GM18870 (cell line): ENCODE results near the gene LYRM2.
A peak's percentile ranks its signal among the peaks of the same experiment; 100 is the strongest.

ENCODE experiments used
- ATAC-seq: cut with Tn5 transposase; IDR thresholded peaks from one replicate; pipeline ENCODE4 v1.9.1; 2021; ENCODE audit warnings: moderate library complexity; ENCODE audit not compliant: unreplicated experiment

Gene LYRM2

DNA sequence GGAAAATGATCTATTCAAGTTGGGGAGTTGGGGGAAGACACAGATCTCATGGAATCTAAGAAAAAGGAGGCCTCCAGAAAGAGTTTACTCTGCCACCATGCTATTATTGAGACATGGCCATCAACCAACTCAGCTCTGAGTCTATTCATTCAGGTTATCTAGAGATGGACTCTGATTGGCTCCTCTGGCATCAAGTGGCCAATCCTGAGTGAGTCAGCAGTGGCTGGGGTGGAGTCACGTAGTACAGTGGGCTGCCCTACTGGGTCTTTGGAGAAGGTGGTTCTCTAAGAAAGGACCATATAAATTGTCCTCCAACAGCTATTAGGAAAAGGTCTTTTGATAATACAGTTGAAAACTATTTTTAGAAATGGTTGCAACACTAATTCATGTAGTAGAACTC, 42.1 kb downstream of the LYRM2 start:
- no peak for ATAC-seq

DNA sequence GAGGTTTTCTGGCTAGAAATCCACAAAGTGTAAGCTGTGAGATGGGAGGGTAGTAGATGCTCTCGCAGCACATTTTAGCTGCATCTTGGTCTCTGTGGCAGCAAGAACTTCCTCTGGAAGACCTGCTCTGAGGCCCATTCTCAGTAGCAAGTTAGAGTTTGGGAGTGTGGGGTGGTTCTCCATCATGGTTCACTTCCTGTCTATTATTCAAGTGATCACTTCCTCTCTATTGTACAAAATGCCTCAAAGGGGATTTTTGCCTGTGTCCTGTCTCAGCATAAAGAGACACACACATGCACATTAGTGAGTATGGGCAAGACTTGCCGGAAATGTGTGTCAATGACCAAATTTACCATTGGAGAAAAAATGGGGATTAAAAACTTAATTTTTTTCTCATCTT, 42.5 kb downstream of the LYRM2 start:
- ATAC-seq, result peak; percentile 95

DNA sequence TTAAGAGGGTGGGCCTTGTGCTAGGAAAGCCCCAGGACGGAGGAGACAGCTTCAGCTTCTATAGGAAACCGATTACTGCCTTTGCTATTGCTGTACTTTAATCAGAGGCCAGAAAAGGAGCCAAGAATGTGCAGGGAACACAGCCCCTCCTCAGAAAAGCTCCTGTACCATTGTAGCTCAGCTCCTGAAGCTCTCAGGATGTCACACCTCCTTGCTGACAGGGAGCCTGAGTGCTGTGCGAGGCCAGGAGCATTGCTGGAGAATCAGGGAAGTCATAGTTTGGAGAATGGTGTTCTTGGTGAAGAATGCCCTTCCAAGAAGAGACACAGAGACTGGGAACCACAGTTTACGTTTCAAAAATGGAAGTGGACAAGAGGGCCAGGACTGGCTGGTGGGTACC, 46.8 kb downstream of the LYRM2 start:
- ATAC-seq, result no peak

DNA sequence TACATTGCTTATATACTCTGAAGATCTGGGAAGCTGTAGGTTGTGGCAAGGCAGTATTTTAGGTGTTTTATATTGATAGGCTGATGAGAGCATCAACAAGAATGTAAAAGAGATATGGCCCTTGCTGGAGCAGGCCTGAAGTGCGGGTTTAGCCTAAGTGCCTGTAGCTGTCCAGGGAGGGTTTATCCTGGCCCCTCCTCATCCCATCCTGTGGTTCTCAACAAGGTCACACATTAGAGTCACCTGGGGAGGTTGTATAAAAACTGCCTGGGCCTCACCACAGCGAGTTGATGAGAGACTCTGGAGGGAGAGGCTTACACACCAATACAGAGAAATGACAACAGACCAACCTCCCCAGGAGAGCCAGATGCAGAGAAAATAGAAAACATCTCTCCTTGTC, 48.4 kb downstream of the LYRM2 start:
- ATAC-seq, result no peak

DNA sequence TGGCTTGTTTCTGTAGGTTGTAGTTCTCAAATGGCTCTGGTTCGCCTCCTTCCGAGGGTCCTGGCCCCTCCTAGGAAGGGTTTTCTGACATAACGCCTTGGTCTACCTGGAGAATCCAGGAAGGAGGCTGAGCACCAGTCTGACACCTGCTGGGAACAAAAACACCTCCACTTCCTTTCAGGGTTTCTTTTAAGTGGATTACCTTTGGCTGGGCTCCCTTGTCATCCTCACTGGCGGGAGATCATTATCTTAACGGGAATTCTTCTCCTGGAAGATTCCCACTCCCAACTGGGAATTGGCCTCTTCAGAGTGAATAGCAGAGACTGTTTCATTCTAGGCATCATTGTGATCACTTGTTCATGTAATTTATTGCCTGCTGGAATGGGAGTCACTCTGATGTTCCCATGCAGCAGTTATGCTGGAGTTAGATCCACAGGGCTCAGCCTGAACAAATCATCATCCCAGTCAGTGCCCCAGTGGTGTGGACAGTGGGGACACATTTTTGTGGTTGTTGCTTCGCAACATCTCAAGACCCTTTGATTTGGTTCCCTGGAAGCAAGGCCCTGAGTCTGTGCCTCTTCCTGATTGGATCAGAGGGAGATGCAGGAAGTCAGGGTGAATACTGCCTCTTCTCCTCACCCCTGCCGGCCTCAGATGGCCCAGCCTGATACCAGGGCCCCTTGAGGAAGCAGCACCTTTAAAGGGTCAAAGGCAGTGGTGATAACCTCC, 49.1 kb downstream of the LYRM2 start:
- ATAC-seq, result no peak

DNA sequence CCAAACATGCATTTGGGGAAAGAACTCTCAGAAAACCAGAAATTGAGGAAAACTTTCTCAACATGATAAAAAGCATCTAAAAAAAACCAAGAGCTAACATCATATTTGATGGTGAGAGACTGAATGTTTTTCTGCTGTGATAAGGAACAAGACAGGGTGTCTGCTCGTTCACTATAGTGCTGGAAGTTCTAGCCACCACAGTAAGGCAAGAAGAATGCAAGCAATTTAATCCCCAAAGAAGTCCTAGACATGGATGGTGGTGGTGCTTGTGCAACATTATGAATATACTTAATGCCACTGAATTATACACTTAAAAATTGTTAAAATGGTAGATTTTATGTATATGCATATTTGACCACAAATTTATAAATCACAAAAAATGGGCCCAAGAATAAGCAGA, 53.4 kb downstream of the LYRM2 start:
- ATAC-seq, result no peak

DNA sequence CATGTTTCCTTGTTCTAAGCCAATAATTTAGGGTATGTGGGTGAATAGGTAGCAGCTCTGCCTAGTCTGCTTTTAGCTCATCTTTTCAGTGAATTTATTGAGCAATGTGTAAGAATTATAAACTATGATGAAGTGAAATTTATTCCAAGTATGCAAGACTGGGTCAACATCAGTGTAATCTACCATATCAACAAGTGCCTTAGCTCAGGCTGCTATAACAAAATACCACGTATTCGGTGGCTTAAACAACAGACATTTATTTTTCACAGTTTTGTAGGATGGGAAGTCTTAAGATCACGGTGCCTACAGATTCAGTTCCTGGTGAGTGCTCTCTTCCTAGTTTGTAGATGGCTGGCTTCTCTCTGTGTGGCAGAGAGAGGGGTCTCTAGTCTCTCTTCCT, 54.0 kb downstream of the LYRM2 start:
- no peak for ATAC-seq

DNA sequence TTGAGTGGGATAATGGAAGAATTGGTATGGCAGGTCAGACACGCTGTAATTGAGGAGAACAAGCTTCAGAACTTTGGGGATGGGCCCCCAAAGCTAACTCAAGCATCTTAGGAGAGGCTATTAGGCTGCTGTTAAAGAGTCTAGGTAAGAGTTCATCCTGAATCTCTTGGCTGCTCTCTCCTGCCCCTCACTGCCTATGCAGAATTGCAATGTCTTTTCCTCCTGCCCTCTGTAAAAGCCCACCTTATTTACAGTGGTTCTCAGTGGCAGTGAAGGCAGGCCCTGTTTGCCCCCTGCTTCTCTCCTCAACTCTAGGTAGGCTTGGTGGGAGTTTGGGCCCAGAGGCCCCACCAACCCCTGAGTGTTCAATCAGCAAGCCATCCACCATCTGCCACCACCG, 55.0 kb downstream of the LYRM2 start:
- ATAC-seq, result no peak

DNA sequence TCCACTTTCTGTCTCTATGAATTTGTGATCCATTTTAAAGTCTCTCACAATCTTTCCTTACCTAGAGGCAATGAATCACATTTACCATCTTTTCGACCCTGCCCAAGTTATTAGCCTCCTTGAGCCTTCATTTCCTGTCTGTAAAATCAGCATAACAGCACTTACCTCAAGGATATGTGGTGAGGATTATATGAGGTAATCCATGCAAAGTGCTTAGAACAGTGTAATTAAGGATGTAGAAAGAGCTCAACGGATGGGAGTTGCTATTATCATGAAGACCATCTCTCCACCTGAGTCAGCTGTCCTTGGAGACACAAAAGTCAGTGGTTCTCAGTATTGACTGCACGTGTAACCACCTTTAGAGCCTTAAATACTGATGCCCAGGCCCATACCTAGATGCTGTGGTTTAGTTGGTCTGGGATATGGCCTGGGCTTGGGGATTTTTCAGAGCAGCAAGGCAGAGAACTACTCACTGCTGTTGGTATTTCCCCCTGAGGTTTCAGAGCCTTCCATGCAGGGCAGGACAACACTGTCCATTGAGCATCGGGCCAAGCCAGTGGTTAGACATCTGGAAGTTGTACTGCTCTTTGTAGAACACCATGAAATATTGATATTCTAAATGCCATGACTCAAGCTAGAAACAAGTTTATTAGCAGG, 55.8 kb downstream of the LYRM2 start:
- no peak for ATAC-seq

DNA sequence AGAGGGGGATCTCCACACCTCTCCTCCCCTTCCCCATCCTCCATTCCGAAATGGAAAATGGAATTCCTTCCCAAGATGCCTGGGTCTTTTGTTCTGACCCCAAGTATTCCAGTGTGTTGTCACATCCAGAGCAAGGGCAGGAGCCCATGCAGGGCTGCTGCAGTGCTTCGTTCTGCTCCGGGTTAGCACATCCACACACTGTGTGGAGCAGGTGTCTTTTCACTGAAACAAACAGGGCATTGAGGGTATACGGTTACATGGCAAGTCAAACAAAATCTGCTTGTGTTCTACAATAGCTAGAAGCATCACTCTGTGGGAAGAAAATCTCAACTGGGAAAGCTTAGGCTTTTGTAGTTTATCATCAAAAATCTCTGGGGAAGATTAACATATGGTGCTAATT, 56.9 kb downstream of the LYRM2 start:
- no peak for ATAC-seq

DNA sequence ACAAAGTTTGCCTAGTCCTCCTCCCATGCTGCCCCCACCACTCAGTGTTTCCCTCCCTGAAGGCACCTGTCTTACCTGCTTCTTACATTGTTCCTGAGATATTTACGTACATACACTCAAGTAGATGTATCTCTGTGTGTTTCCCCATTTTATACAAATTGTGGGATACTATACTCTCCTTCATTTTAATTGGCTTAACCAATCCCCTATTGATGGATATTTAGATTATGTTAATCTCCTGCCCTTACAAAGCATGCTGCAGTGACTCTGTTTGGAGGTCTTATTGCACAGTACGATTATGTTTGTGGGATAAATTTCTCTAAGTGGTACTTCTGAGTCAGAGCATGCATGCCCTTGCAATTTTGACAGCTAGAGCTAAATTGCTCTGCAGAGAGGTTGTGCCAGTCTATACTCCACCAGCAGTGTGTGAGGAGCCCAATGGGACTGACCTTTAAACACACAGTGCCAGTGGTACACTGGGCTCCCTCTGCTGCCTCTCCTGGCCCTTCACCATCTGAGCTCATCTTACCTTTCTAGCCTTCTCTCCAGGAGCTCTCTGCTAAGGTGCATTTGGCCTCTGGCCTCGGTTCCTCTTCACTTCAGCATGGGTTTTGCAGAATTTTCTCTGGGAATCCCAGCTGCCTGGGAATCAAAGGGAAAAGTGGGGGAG, 57.4 kb downstream of the LYRM2 start:
- no peak for ATAC-seq

DNA sequence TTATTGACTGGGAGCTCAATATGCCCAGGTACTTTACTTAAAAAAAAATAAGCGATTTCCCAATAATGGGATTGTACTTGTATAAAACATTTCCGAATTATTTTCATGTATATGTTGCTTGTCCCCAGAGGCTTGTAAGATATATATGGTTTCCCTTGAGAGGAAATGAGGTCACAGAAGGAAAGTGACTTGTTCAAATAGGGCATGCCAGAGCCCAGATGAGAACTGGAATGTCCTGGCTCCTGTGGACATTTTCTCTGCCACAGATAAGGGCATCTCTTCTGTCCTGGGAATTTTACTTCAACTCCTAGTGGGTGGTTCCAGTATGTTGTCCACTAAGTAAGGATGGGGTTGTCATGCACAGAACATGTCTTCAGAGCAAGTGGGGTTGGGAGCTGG, 63.0 kb downstream of the LYRM2 start:
- ATAC-seq, result no peak

DNA sequence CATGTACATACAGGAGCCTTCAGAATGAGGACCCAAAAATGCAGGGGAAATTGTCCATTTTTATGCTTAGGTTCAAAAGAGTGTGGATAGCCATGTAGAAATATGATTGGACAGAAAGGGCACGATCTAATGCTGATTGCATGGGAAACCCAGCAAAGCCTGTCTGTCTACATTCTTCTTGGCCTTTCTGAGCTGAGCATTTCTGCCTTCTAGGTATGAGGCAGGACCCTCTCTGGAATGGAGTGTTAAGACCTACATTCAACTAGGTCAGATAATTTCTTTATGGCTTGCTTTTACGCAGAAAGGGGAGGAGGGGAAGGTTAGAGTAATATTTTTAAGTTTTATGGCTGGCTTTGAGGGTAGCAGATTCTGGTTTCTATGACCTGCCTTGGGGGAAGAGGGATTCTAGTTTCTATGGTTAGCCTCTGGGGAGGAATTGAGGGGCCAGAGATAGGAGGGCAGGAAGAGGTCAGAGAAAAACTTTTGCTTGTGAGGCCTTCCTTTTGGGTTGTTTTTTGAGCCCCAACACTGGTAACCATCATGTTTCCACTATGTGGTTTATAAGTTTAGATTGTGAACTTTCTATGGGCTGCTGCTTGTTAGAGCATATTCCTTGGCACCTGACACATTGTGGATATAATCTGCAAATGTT, 63.5 kb downstream of the LYRM2 start:
- no peak for ATAC-seq

DNA sequence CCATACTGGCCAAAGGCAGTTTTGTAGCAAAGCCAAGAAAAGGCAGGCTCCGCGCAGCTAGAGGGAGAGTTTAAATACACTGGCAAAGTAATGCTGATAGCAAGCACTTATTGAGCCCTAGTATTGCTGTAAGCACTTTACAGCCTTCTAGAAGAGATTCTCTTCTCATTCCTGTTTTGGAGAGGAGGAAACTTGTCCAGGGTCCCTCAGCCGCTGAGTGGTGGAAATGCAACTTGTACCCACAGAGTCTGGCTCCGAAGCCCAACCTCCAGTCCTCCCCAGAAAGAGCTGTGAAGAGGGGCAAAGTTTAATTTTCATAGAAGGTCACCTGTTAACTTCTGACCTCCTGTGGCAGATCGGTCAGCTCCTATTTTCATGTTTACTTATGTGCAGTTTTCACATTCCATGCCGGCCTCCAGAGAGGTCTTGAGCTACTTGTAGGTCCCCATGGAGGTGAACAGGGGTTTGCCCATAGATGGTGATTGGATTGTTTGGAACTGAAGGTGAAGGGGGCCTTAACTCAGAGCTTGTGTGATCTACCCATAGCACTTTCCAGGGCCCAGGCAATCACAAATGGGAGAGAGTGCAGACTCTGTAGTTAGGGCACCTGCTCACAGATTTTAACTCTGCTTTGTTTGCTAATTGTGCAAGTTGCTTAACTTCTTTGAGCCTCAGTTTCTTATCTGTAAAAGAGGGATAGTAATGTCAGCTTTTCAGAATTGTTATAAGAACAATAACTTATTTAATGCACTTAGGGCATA, 70.7 kb downstream of the LYRM2 start:
- ATAC-seq, result no peak

DNA sequence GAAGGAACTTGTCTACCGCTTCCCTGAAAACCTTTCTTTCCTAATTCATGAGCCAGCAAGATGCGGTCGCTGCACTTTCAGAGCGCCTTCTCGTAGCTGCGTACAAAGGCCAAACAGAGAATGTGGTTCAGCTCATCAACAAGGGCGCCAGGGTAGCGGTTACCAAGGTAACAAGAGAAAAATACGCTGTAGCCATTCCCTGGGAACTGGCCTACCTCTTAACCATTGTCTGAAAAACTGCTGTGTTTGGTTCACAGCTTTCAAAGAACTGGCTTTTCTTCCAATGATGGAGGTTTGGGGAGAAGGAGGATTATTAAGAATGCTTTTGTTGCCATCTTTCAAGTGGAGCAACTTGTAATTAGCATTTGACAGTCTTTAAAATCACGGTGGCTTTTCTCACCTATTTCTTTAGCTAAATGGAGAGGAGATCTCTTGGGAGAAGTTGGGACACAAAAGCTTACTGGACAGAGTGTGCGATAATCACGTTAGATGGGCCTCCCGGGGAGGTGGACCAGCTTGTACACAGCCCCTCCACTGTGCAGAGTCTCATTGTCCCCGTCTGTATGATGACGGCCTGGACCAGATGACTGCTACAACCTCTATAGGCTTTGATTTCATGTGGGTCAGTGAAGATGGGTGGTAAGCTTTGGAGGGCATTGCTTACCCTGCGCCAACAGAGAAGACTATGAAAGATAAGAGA, 71.5 kb downstream of the LYRM2 start:
- ATAC-seq, result no peak

DNA sequence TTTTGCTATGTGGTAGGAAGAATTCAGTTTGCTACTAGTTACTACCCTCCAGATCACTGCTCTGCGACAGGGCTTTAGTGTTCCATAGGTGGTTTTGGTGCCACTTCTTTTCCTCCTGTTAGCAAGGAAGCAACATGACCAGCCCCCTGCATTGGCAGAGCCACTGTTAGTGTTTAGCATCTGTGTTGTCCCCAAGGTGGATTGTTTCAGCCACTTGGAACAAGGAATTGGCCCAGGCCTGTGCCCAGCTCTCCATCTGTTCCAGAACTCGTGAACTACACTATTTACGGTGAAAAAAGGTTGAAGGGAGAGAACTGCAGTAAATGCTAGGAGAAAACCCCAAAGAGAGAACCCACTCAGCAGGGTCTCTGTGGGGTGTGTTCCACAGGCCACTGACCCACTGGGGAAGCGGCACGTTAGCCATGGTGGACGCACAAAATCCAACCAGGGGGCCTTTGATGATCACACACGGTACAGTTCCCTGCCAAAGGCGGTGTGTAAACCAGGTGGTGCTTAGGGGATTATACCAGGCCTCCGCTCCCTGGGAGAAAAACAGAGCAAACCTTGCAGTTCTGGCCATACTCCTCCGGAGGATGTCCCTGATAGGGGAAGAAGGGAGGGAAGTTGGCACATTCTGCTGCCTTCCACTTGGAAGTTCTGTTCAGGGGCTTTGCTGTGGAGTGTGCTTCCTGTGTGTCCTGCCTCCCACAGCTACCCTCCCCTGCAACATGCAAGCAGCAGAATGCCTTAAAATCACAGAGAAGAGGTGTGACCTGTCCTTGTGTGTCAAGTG, 72.3 kb downstream of the LYRM2 start:
- ATAC-seq, result no peak

DNA sequence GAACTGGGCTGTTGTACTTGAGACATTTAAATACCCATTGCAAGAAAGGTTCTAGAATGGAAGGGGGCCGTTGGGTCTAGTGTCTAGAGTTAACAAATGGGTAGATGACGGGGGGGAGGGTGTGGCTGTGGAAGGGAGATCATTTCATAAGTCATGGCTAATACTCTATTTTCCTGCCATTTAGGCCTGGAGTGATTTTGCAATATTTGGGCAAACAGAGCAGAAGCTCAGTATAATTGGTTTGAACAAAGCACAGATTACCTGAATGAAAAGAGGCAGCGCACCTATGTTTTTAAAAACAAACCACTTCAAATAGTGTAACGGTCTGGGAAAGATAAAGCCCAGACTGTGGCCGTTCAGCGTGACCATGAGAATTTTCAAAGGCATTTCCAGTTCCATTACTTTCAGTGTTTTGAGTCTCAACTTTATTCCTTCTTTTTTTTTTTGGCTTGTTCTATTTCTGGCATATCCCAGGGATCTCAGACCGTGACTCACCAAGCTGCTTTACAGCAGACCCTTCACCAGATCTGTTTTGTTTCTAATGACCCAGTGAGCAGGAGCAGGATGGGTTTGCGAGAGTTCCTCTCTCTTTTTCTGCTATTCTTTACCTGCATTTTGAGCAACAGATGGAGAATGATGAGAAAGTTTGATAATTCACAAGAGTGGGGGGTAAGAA, 73.7 kb downstream of the LYRM2 start:
- no peak for ATAC-seq

DNA sequence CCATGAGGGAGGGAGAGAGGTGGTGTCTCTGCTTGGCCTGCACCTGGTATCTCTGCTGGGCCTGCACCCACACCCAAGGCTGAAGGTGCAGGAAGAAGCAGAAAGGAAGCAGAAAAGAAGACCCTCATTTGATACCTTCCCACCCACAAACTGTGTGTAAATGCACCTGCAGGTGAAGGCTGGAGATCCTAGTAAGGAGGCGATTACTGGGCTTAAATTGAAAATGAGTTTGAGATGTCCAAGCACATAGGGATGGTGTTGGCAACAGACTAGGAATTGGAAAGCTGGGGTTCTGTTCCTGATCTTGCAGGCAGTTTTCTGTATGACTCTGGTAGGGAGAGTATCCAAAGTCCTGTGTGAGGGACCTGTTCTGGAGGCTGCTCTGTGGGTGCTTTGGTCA, 74.7 kb downstream of the LYRM2 start:
- ATAC-seq, result no peak
